ENCODE measurements around the gene IQSEC2. TPM values are rescaled to one million over a fixed set of nuclear protein-coding genes. Genes with fewer than 3 reads are reported as not detected.

Gene IQSEC2
- total RNA-seq, 1 donor: 3.6 TPM

DNA sequence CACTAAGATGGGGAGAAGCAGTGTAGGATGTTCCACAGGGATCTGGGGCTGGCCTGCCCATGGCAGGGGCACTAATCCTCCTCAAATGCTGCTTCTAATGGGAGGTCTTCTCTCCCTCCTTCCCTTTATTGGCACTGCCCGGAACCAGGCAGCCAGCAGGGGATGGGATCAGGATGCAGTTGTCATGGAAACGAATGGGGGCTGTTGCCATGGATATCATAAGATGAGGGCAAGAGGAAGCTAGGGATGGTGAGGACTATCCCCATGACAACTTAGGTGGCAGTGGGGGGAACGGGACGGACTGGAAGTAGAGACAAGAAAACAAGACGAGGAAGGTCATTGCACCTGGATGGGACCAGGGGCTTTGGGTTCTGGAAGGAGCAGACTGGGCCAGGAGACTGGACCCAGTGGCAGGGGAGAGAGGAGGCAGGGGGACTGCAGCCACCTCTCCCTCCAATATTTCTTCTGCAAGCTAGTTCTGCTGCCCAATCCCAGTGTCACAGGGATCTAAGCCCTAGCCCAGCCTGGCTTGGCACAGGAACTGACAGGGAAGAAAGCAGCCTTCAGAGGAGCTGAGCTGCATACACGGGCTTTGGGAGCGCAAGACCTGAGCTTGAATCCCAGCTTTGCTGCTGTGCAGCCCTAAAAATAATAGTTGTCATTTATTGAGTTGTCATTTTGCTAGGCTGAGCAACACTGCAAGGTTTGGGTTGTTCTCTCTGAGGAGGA is 19.0 kb downstream of the IQSEC2 start:
- H3K4me3 ChIP-seq (ENCODE audit: low read depth, low read length): no peak overlapping the region
- TF ChIP-seq, protein P1, sequence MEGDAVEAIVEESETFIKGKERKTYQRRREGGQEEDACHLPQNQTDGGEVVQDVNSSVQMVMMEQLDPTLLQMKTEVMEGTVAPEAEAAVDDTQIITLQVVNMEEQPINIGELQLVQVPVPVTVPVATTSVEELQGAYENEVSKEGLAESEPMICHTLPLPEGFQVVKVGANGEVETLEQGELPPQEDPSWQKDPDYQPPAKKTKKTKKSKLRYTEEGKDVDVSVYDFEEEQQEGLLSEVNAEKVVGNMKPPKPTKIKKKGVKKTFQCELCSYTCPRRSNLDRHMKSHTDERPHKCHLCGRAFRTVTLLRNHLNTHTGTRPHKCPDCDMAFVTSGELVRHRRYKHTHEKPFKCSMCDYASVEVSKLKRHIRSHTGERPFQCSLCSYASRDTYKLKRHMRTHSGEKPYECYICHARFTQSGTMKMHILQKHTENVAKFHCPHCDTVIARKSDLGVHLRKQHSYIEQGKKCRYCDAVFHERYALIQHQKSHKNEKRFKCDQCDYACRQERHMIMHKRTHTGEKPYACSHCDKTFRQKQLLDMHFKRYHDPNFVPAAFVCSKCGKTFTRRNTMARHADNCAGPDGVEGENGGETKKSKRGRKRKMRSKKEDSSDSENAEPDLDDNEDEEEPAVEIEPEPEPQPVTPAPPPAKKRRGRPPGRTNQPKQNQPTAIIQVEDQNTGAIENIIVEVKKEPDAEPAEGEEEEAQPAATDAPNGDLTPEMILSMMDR (IDR thresholded peaks at IDR 0.05; ENCODE audit: insufficient read depth, low read length): no peak
- DNase-seq (ENCODE audit: low read depth): no peak

DNA sequence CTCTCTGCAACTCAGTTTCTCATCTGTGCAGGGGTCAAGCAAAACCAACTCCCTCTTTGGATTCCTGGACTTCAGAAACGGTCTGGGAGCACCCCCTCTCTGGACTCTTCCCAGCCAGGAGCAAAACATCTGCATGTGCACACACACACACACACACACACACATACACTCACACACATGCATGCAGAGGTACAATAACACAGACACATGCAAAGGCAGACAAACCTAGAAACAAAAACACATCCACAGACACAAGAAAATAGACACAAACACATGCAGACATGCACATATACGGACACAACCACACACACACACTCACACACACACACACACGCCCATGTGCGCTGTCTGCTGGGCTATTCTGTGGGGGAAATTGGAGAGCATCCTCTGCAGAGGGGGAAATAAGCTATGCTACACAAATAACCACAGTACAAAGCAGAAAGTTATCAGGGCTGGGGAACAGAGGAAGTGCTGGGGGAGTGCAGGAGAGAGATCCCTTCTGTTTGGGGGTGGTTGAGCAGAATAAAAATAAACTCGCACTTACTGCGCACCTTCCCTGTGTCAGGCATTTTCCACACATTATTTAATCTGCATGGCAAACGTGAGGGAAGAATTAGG is 19.9 kb downstream of the IQSEC2 start:
- no peak overlapping the region for H3K4me3 ChIP-seq (ENCODE audit: low read depth, low read length)
- TF ChIP-seq, protein P1 (IDR thresholded peaks at IDR 0.05; ENCODE audit: insufficient read depth, low read length): no peak
- DNase-seq (ENCODE audit: low read depth): no peak

GRCh38 chrX:53260836-53261235 is 20.5 kb downstream of the IQSEC2 start:
- H3K4me3 ChIP-seq (ENCODE audit: low read depth, low read length): no peak overlapping the region
- no peak for DNase-seq (ENCODE audit: low read depth)
- TF ChIP-seq, protein P1 (IDR thresholded peaks at IDR 0.05; ENCODE audit: insufficient read depth, low read length): no peak

- DNase-seq (ENCODE audit: low read depth): no peak
- TF ChIP-seq, protein P1 (IDR thresholded peaks at IDR 0.05; ENCODE audit: insufficient read depth, low read length): no peak
- no peak overlapping the region for H3K4me3 ChIP-seq (ENCODE audit: low read depth, low read length)
Observed at GRCh38 chrX:53257670-53258423, 23.5 kb downstream of the IQSEC2 start.

DNA sequence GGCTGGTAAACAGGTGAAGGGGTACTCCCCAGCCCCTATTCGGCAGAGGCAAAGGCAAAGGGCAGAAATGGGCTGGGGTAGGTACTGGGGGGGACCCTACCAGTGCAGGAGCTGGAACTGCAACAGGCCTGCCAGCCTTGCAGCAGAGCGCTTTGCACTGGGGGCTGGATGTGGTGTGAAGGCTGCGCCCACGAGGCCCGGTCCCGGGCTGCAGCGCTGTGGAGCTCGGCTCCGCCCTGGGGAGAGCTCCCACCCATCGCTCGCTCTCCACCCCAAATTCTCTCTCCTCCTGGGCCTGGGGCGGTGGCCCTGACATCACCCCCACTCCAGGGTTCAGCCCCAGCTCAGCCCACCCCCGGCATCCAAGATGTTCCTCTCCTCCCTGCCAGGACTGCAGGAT is 24.2 kb downstream of the IQSEC2 start:
- TF ChIP-seq, protein P1 (IDR thresholded peaks at IDR 0.05; ENCODE audit: insufficient read depth, low read length): no peak
- no peak overlapping the region for H3K4me3 ChIP-seq (ENCODE audit: low read depth, low read length)
- DNase-seq (ENCODE audit: low read depth): no peak

DNA sequence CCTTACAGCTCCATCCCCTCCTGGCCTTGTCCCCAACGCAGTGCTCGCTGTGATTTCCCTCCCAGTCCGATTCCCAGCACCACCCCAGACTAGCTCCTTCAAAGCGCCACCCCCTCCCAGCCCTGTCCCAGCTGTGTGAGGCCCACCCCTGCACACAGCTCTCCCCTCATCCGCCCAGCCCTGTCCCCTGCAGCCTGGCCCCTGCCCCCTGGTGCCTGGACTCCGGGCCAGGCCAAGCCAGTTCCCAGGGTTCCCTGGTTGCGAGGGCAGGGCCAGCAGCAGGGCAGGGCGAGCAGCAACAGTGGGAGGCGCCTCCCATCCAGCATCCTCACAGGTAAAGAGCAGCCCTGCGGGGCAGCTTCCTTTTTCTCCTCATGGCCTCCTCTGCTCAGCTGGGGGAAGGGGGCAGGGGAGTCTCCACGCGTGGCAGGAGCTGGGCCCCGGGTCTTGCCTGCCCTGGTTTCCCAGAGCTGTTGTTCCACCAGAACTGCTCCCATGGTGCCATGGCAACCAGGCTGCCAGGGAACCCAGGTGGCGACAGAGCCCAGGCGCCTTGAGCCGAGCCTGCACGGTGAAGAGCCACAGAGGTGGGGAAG is 24.8 kb downstream of the IQSEC2 start:
- no peak for DNase-seq (ENCODE audit: low read depth)

More for the DNA sequence above, 24.8 kb downstream of the IQSEC2 start:
- TF ChIP-seq, protein P1 (IDR thresholded peaks at IDR 0.05; ENCODE audit: insufficient read depth, low read length): no peak
- no peak overlapping the region for H3K4me3 ChIP-seq (ENCODE audit: low read depth, low read length)

All from fibroblast of the aortic adventitia (primary cell).